ENCODE data around the gene THRA.
"Not testable (repeated sequence)": the region's sequence is repeated elsewhere in the genome, so short reads cannot be mapped to it uniquely, and the experiment has no call there.

The THRA gene

DNA sequence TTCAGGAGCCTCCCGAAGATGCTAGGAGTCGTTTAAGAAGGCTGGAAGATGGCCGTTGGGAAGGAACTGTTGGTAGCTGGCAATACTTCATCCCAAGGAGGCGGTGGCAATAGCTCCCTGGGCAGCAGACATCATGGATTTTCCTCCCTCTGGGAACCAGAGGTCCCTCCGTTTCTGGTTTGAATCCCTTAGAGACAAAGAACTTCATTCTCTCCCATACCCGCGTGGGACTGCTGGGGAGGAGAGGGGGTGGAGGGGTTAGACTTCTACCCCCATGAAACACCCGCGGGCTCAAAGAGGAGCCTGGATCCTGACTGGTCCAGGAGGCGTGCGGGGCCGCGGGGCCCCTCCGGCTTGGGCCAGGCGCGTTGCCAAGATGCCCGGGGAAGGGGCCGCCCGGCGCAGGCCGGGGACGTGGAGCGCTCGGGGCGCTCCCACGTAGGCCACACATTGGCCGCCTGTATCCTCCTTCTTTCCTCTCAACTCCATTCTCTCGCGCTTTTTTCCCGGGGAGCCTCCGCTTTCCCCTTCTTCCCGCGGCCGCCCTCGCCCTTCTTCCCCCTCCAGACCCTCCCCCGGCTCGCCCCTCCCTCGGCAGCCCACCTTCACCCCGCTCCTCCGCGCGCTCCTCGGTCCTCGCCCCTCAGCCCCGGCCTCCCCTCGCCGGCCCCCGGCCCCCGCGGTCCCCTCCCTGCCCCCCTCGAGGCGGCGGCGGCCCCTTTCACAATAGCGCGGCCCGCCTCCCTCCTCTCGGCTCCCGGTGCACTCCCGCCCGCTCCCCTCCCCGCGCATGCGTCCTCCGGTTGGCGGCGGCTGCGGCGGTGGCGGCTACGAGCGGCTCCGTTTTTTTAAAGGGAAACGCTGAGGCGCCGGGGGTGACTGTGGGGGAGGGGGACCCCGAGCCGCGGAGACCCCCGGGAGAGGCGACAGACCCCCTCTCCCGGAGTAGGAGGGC, 58.7 kb downstream of the THRA start, which contains the start of gene MSL1:
TSS of gene MSL1 (plus strand) at position 791 of the 955 bp plus-strand sequence. CDS start 642 bp downstream, outside the sequence.
- FAIRE-seq = peak; percentile 80
- TF ChIP-seq POLR2A (IDR thresholded peaks at IDR 0.05; ENCODE audit: low read depth, low read length) (peak; percentile 38; the same call in 1 of the 2 replicates), POLR2AphosphoS5 (IDR thresholded peaks at IDR 0.05; ENCODE audit: low read depth, low read length) (no peak), TAF1 (IDR thresholded peaks at IDR 0.05; ENCODE audit: borderline replicate concordance, low read depth, low read length) (peak; percentile 12; the same call in 1 of the 2 replicates)
- DNase-seq (ENCODE audit: insufficient read length) = peak; percentile 95

- TF ChIP-seq TAF1 (IDR thresholded peaks at IDR 0.05; ENCODE audit: borderline replicate concordance, low read depth, low read length) (no peak), POLR2AphosphoS5 (IDR thresholded peaks at IDR 0.05; ENCODE audit: low read depth, low read length) (no peak), POLR2A (IDR thresholded peaks at IDR 0.05; ENCODE audit: low read depth, low read length) (no peak)
- DNase-seq (ENCODE audit: insufficient read length) (peak; percentile 57), FAIRE-seq (no peak)
Observed at GRCh38 chr17:40122136-40122998, 59.6 kb downstream of the THRA start.

DNA sequence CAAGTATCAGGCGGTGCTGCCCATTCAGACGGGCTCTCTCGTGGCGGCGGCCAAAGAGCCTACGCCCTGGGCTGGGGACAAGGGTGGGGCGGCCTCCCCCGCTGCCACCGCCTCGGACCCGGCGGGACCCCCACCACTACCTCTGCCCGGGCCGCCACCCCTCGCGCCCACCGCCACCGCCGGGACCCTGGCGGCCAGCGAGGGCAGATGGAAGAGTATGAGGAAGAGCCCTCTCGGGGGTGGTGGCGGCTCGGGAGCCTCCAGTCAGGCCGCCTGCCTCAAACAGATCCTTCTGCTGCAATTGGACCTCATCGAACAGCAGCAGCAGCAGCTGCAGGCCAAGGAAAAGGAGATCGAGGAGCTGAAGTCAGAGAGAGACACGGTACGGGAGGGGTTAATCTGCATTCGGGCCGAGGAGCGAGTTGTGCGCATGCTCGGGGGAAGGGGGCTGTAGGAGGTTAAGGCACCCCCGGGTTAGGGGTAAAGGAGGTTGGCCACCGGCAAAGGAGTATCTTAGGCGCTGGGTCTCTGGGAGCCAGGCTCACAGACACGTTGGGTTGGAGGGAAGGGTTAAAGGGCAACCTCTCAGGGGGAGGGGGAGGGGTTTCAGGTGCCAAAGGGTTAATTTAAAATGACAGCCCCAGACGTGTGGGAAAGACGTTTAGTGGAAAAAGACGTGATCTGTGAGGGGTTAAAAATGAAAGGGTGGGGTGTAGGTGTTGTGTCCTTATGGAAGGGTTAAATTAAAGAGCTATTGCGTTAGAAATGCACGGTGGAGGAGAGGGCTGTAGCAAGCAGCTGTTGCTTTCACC, 60.4 kb downstream of the THRA start:
- FAIRE-seq (peak; percentile 79), DNase-seq (ENCODE audit: insufficient read length) (peak; percentile 49)
- TF ChIP-seq POLR2AphosphoS5 (IDR thresholded peaks at IDR 0.05; ENCODE audit: low read depth, low read length) (no peak), TAF1 (IDR thresholded peaks at IDR 0.05; ENCODE audit: borderline replicate concordance, low read depth, low read length) (no peak), POLR2A (IDR thresholded peaks at IDR 0.05; ENCODE audit: low read depth, low read length) (peak; percentile 37)

GRCh38 chr17:40123811-40124114, 61.0 kb downstream of the THRA start:
- TF ChIP-seq POLR2A (IDR thresholded peaks at IDR 0.05; ENCODE audit: low read depth, low read length) (no peak), POLR2AphosphoS5 (IDR thresholded peaks at IDR 0.05; ENCODE audit: low read depth, low read length) (no peak), TAF1 (IDR thresholded peaks at IDR 0.05; ENCODE audit: borderline replicate concordance, low read depth, low read length) (no peak)
- no peak for FAIRE-seq
- DNase-seq (ENCODE audit: insufficient read length) = no peak

DNA sequence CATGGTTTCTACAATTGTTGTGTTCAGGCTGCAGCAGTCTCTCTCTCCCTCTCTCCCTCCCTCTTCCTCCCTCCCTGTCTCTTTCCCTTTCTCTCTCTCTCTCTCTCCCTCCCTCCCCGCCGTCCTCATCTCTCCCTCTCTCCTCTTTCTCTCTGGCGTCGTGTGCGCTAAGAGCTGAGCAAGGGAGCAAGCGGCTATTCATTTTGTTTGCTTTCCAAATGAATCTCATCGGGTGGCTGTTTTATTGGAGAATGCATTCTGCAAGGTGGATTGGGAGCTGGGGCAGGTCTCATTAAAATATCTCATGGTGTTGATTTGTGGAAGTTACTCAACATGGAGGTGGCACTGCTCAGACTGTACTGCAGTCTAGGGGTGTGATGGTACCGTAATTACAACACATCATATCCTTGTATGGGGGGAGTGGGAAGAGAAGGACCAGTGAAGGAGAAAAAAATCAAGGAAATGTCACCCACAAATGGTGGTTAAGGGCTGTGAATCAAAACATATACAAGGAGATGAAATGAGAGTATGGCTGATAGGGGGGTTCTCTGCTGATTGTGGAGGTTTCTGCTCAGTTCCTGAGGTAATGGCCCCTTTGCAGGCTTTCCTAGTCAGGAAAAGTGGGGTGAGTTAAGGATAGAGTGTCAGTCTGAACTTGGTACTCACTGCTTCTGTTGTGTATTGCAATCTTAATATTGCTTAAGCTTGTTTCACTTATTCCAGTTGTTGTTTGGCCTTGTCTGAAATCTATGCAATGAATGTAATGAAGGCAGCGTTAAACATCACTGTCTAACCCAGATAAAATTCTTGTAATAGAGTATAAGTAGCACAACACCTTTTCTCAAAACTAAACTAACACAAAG, 61.7 kb downstream of the THRA start:
- no peak for FAIRE-seq
- DNase-seq (ENCODE audit: insufficient read length) = no peak
- no peak for TF ChIP-seq TAF1 (IDR thresholded peaks at IDR 0.05; ENCODE audit: borderline replicate concordance, low read depth, low read length)
- no peak for TF ChIP-seq POLR2A (IDR thresholded peaks at IDR 0.05; ENCODE audit: low read depth, low read length)
- TF ChIP-seq POLR2AphosphoS5 (IDR thresholded peaks at IDR 0.05; ENCODE audit: low read depth, low read length) = no peak

DNA sequence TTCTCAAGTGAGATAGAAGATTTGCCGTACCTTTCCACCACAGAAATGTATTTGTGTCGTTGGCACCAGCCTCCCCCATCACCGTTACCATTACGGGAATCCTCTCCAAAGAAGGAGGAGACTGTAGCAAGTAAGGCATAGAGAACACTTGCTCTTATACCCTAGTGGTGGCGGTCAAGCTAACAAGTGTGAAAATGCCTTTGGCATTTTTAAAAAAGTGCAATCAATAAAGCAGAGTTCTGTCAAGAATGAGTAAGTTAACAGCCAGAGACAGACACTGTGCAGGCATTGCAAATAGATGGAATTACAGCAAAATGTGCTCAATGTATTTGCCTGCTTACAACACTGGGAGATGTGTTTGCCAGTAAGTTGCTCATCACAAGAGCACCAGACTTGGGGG, 66.7 kb downstream of the THRA start:
- TF ChIP-seq POLR2A (IDR thresholded peaks at IDR 0.05; ENCODE audit: low read depth, low read length) = no peak
- DNase-seq (ENCODE audit: insufficient read length) (no peak), FAIRE-seq (no peak)

GRCh38 chr17:40130352-40131042, 67.7 kb downstream of the THRA start:
- no peak for FAIRE-seq
- no peak for DNase-seq (ENCODE audit: insufficient read length)
- no peak; the same call in 1 of the 2 replicates for TF ChIP-seq POLR2A (IDR thresholded peaks at IDR 0.05; ENCODE audit: low read depth, low read length)

- FAIRE-seq = no peak
- DNase-seq (ENCODE audit: insufficient read length) = no peak
Observed at GRCh38 chr17:40134184-40134583, 71.4 kb downstream of the THRA start.

GRCh38 chr17:40135817-40136216, 73.1 kb downstream of the THRA start:
- FAIRE-seq (no peak), DNase-seq (ENCODE audit: insufficient read length) (no peak)
- TF ChIP-seq POLR2A (IDR thresholded peaks at IDR 0.05; ENCODE audit: low read depth, low read length) = no peak
- no peak for TF ChIP-seq TAF1 (IDR thresholded peaks at IDR 0.05; ENCODE audit: borderline replicate concordance, low read depth, low read length)
- no peak for TF ChIP-seq POLR2AphosphoS5 (IDR thresholded peaks at IDR 0.05; ENCODE audit: low read depth, low read length)

More at GRCh38 chr17:40134184-40134583, 71.4 kb downstream of the THRA start:
- TF ChIP-seq TAF1 (IDR thresholded peaks at IDR 0.05; ENCODE audit: borderline replicate concordance, low read depth, low read length) (no peak), POLR2A (IDR thresholded peaks at IDR 0.05; ENCODE audit: low read depth, low read length) (no peak), POLR2AphosphoS5 (IDR thresholded peaks at IDR 0.05; ENCODE audit: low read depth, low read length) (no peak)

DNA sequence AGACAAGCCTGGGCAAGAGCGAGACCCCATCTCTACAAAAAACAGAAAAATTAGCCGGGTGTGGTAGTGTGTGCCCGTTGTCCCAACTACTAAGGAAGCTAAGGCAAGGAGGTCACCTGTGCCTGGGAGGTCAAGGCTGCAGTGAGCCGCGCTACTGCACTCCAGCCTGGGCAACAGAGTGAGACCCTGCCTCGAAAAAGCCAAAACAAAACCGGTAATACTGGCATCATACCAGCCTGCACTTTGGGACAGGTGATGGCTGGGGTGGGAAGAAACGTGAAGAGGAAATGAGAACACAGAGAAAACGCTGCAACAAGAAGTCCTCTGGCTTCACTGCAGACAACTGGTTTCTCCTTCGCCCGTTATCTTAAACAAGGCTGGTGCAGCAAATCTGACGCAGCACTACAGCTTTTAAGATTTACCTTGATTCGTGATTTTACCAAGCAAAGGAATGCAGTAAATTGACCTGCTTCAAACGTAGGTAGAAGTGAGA, 76.8 kb downstream of the THRA start:
- no peak for TF ChIP-seq TAF1 (IDR thresholded peaks at IDR 0.05; ENCODE audit: borderline replicate concordance, low read depth, low read length)
- no peak for TF ChIP-seq POLR2AphosphoS5 (IDR thresholded peaks at IDR 0.05; ENCODE audit: low read depth, low read length)
- no peak for TF ChIP-seq POLR2A (IDR thresholded peaks at IDR 0.05; ENCODE audit: low read depth, low read length)
- DNase-seq (ENCODE audit: insufficient read length) (no peak), FAIRE-seq (no peak)

DNA sequence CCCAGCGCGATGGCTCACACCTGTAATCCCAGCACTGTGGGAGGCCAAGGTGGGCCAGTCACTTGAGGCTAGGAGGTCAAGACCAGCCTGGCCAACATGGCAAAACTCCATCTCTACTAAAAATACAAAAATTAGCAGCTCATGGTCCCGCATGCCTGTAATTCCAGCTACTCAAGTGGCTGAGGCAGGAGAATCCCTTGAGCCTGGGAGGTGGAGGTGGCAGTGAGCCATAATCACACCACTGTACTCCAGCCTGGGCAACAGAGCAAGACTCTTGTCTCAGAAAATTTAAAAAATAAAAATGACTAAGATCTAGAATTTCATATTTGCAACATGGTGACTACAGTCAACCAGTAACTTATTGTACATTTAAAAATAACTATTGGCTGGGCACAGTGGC, 80.4 kb downstream of the THRA start:
- FAIRE-seq; DNase-seq (ENCODE audit: insufficient read length): not testable (repeated sequence)

All from GM12892 (cell line).